Activated CD4-positive, CD25-positive, alpha-beta regulatory T cell (primary cell): ENCODE measurements around the gene CYB5R4.
"Not testable (repeated sequence)": the region's sequence is repeated elsewhere in the genome, so short reads cannot be mapped to it uniquely, and the experiment has no call there.

ENCODE experiments used
- DNase-seq, 4 experiments: peaks; one replicate each; lab custom pipeline; 2025; lab: John Stamatoyannopoulos, UW

CYB5R4 gene

DNA sequence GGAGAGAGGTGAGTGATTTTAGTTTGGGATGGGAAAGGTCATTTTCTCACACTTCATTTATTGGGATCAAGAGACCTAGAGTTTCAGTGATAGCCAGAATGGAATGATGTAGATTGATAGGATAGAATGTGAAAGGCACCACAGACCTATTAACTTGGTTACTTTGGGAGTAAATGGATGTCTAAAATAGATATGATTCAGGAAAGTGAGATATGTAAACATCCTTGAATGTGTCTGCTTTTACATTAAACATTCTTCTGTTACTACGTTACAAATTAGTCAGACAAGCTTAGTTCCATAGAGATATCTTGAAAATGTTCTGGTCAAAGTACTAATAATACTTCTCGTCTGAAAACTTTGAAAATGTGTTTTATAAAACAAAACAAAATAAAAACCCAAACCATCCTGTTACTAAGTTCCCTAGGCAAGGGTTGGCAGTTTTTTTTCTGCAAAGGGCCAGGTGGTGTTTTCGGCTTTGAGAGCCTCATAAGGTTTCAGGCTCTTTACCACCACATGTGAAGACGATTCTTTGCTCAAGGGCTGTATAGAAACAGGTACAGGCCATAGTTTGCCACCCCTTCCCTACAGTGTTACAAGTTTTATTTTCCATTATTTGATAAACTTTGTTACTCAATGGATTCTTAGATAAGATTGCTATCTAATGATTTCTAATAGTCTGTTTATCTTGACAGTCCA lies 3.4 kb downstream of the CYB5R4 start:
- no peak for DNase-seq

GRCh38 chr6:83867043-83867442 lies 7.6 kb downstream of the CYB5R4 start:
- DNase-seq = no peak

GRCh38 chr6:83867527-83868161 lies 8.2 kb downstream of the CYB5R4 start:
- no peak for DNase-seq

- no peak for DNase-seq
Measured at GRCh38 chr6:83868639-83869038, 9.2 kb downstream of the CYB5R4 start.

DNA sequence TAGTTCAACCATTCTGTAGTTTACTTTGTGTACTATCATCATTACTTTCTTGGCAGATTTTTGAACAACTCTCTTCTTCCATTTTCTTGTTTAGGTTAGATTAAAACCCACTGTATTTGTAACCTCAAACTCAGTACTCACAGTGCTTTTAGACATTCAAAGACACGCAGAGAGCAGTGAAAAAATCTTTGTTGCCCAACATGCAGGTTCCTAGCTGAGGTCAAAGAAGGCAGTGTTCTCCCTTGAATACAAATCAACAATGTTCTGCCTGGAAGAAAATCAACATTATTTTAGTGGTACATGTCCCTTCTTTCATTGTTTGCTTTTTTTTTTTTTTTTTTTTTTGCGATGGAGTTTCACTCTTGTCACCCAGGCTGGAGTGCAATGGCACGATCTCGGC lies 11.2 kb downstream of the CYB5R4 start:
- no peak for DNase-seq

DNA sequence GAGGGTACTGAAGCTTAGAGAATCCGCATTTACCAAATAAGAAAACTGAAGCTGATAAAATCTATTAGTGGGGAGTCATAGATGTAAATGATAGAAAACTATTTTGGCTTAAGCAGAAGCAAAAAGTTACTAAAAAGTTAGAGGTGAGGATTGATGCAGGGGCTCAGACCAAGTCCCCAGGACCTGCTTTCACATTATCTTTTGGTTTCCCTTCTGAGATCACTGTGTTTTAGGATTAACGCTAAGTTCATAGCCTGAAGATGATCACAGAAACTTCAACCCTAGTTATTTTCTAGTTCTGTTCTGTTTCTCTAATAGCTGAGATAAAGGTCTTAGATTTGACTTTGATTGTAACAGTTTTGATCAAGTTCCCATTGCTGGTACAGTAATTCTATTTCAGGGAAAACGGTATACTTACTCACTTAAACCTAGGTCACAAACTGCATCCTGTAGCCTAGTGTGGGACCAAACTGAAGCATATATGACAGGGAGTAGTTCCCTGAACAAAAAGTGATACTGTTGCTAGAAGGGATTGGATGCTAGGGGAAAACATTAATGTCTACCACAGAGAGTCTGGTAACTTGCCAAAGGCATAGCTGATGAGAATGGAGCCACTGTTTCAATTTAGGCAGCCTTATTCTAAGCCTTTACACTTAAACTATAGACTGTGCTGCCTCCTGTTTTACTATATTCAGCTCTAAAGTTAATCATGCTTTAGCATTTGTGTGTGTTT lies 13.1 kb downstream of the CYB5R4 start:
- DNase-seq = no peak

GRCh38 chr6:83873869-83874268 lies 14.4 kb downstream of the CYB5R4 start:
- DNase-seq = no peak

DNA sequence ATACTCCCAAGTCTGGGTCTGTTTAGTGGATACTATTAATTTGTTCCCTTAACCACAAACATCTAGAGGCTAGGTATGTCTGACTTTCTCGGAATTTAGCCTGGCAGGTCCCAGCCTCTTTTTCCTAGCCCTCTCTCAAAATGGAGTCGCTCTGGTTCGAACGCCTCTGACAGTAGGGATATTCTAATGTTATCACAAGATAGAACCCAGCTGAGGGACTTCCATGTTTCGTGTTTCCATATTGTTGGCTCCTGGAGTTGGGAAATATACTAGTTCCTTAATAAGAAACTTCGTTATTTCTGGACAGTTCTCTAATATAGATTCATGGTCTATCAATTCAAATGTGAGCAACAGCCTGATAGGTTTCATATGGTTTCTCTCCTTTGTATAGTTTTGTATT lies 16.4 kb downstream of the CYB5R4 start:
- DNase-seq = no peak

GRCh38 chr6:83878902-83879644 lies 19.6 kb downstream of the CYB5R4 start:
- no peak for DNase-seq

DNA sequence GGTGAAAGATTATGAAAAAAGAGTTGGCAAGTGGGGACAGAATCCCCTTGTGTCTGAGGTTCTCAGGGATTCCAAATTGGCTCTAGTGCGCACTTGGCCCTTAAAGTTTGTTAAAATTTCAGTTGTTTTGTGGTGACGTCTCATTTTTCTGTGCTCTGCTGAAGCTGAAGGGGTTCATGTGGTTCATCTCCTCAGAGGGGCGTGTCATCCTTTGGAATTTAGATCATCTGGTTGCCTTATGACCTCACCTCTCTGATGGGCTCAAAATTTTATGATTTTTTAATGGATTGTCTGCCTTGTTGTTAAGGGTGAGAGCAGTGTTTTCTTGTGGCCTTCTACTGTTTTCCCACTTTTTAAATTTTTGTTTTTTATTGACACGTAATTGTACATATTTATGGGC lies 20.3 kb downstream of the CYB5R4 start:
- no peak for DNase-seq

DNA sequence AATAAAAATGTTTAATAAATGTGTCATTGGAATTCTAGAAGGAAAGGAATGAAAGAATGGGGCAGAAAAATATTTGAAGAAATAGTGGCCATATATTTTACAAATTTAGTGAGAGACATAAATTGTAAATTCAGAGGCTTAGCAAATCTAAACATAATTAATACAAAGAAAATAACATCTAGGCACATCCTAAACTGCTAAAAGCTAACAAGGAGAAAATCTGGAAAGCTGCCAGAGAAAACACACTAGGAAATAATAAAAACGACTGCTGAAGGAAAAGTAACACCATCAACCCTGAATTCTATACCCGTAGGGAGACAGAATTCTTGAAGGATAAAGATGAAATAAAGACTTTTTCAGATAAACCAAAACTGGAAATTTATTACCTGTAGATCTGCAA lies 23.8 kb downstream of the CYB5R4 start:
- no peak for DNase-seq

DNA sequence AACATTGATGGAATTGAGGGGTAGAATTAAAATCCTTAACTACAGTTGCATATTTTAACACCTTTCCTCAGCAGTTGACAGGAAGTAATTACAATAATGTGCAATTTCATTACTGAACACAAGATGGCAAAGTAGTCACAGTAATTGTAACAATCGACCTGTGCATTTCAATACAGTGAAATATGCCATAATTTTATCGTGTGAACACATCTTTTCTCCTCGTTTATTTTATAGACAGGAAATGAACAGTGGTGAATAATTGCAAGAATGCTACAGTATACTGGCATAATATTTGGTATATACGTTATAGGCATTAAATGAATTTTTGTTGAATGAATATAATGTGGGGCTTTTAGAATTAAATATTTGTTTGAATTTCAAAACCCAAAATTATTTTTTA lies 25.0 kb downstream of the CYB5R4 start:
- DNase-seq = no peak

DNA sequence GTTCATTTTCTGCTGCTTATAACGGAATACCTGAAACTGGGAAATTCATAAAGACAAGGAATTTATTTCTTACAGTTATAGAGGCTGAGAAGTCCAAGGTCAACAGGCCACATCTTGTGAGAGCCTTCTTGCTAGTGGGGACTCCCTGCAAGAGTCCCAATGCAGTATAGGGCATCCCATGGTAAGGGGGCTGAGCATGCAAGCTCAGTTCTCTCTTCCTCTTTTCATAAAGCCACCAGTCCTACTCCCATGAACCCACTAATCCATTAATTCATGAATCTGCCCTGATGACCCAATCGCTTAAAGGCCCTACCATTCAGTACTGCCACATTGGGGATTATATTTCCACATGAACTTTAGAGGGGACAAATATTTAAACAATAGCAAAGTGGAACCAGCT lies 26.5 kb downstream of the CYB5R4 start:
- no peak for DNase-seq

DNA sequence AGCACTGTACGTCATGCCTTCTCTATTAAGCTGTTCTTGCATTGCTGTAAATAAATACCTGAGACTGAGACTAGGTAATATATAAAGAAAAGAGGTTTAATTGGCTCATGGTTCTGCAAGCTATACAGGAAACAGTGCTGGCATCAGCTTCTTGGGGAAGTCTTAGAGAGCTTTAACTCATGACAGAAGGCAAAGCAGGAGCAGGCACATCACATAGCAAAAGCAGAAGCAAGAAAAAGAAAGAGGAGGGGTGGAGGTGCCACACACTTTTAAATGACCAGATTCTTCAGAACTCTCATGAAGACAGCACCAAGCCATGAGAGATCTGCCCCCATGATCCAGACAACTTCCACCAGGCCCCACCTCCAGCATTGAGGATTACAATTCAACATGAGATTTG lies 30.1 kb downstream of the CYB5R4 start:
- DNase-seq = no peak

GRCh38 chr6:83890520-83890919 lies 31.0 kb downstream of the CYB5R4 start:
- no peak for DNase-seq

DNA sequence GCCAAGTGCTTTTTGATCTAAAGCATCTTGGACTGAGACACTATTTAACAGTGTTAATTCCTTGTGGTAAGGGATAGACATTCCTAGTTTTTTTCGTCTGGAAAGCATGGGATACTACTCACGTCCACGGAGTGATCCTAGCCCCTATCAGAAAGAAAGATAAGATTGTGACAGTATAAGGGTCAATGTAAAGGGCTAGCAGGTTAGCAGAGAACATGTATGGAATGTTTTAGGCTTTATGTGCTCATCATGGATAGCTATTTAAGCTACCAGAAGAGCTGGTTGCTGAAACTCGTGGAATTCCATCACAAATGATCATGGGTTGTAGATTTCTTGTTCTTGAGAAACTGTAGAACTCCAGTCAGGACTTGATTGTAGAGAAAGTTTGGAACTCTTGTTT lies 32.1 kb downstream of the CYB5R4 start:
- no peak for DNase-seq

GRCh38 chr6:83893024-83893423 lies 33.5 kb downstream of the CYB5R4 start:
- no peak for DNase-seq

- not testable (repeated sequence) for DNase-seq
Measured at GRCh38 chr6:83897094-83897493, 37.6 kb downstream of the CYB5R4 start.

DNA sequence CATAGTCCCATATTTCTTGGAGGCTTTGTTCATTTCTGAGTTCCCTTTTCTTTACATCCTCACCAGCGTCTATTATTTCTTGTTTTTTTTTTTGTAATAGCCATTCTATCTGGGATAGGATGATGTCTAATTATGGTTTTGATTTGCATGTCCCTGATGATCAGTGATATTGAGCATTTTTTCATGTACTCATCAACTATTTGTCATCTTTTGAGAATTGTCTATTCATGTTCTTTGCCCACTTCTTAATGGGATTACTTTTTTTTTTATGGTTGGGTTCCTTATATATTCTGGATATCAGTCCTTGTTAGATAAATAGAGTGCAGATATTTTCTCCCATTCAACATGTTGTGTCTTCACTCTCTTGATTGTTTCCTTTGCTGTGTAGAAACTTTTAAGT lies 42.1 kb downstream of the CYB5R4 start:
- DNase-seq = no peak

- no peak for DNase-seq
Measured at GRCh38 chr6:83904395-83904794, 44.9 kb downstream of the CYB5R4 start.

DNA sequence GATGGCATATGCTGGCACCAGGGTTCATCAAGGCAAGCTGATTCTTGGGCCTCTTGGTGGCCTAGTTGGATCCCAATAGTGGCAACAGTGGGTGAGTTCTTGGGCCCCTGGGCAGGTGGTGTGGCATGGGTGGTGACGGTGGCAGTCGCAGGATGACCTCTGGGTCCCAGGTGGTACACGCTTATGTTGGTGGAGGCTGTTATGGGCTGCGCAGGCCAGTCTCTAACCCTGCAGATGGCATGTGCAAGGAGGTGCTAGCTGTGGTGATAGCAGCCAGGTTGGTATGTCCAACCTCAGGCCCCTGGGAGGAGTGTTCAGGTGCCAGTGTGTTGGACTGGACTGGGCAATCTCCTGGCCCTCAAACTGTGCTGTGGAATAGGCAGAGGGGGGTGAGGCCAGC lies 46.2 kb downstream of the CYB5R4 start:
- no peak for DNase-seq

- DNase-seq = not testable (repeated sequence)
Measured at GRCh38 chr6:83907623-83908390, 48.3 kb downstream of the CYB5R4 start.
